Measurements from ENCODE around the gene ACER3.
A peak's percentile ranks its signal among the peaks of the same experiment; 100 is the strongest.
"Not testable (repeated sequence)": the region's sequence is repeated elsewhere in the genome, so short reads cannot be mapped to it uniquely, and the experiment has no call there.

The ACER3 gene

GRCh38 chr11:77042111-77042726 is 181.5 kb downstream of the ACER3 start:
- no peak for DNase-seq

GRCh38 chr11:77044356-77044755 is 183.6 kb downstream of the ACER3 start:
- DNase-seq: no peak

- no peak for DNase-seq
Observed at GRCh38 chr11:77044886-77045285, 184.2 kb downstream of the ACER3 start.

GRCh38 chr11:77046060-77046501 is 185.4 kb downstream of the ACER3 start:
- peak; percentile 12 for DNase-seq

GRCh38 chr11:77047007-77047927 is 186.5 kb downstream of the ACER3 start:
- DNase-seq: peak; percentile 93

- DNase-seq: not testable (repeated sequence)
Observed at GRCh38 chr11:77047928-77048446, 187.3 kb downstream of the ACER3 start.

- DNase-seq: no peak
Observed at GRCh38 chr11:77049026-77049425, 188.3 kb downstream of the ACER3 start.

- no peak for DNase-seq
Observed at GRCh38 chr11:77051511-77051910, 190.8 kb downstream of the ACER3 start.

GRCh38 chr11:77052518-77052917 is 191.8 kb downstream of the ACER3 start:
- no peak for DNase-seq

- DNase-seq: no peak
Observed at GRCh38 chr11:77053217-77054015, 192.7 kb downstream of the ACER3 start.

GRCh38 chr11:77054084-77054483 is 193.4 kb downstream of the ACER3 start:
- DNase-seq: no peak

- DNase-seq: no peak
Observed at GRCh38 chr11:77055101-77055561, 194.4 kb downstream of the ACER3 start.

GRCh38 chr11:77055913-77056312 is 195.2 kb downstream of the ACER3 start:
- DNase-seq: no peak

GRCh38 chr11:77056814-77057402 is 196.2 kb downstream of the ACER3 start:
- DNase-seq: no peak

- DNase-seq: no peak
Observed at GRCh38 chr11:77057938-77058474, 197.3 kb downstream of the ACER3 start.

- no peak for DNase-seq
Observed at GRCh38 chr11:77058900-77059299, 198.2 kb downstream of the ACER3 start.

GRCh38 chr11:77059806-77060205 is 199.1 kb downstream of the ACER3 start:
- no peak for DNase-seq

- no peak for DNase-seq
Observed at GRCh38 chr11:77060234-77060633, 199.5 kb downstream of the ACER3 start.

GRCh38 chr11:77061258-77061657 is 200.5 kb downstream of the ACER3 start:
- DNase-seq: not testable (repeated sequence)

- DNase-seq: no peak
Observed at GRCh38 chr11:77062924-77063323, 202.2 kb downstream of the ACER3 start.

GRCh38 chr11:77063407-77063806 is 202.7 kb downstream of the ACER3 start:
- no peak for DNase-seq

- no peak for DNase-seq
Observed at GRCh38 chr11:77063861-77064260, 203.1 kb downstream of the ACER3 start.
